GM19438 (cell line): ENCODE measurements around the gene ITGB8.

Experiments
- ATAC-seq: cut with Tn5 transposase; IDR thresholded peaks from one replicate; pipeline ENCODE4 v1.9.1; 2021; ENCODE audit warnings: low read depth; ENCODE audit not compliant: unreplicated experiment

The ITGB8 gene

DNA sequence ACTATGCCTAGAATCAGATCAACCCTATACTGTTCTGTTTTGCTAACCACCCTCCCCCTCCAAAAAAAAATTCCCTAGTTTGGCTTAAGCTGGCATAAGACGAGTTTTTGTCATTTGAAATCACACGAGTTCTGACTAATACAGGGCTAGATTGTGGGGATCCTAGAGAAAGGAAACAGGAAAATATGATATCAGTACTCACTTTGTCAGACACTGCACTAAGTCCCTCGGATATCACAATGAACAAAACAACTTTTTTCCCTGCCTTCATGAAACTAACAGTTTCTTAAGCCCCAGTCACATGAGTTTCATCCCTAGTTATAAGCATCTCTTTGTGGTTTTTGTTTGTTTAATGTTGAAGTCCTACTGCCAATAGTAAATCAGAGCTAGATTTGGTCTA is 118.5 kb downstream of the ITGB8 start:
- ATAC-seq = no peak

DNA sequence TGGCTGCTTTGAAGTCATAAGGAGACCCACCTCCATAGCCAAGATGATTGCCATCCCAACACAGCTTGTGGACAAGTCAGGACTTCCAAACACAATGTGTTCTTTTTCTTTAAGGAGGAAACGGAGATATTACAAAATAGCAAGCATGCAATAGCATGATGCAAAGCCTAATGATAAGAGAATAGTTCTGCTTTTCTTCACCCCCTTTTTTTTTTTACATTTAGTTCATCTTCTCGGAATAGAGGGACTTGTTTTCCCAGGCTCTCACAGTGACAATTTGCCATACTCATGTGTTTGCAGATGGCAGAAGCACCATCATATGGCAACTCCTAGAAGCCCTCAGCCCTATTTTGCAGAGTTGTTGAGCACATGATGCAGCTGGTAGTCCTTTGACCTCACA is 119.8 kb downstream of the ITGB8 start:
- no peak for ATAC-seq

GRCh38 chr7:20454202-20454601 is 123.5 kb downstream of the ITGB8 start:
- no peak for ATAC-seq

- ATAC-seq = no peak
These were observed 126.0 kb downstream of the ITGB8 start for GRCh38 chr7:20456701-20457100.

GRCh38 chr7:20458521-20458920 is 127.8 kb downstream of the ITGB8 start:
- ATAC-seq = no peak

DNA sequence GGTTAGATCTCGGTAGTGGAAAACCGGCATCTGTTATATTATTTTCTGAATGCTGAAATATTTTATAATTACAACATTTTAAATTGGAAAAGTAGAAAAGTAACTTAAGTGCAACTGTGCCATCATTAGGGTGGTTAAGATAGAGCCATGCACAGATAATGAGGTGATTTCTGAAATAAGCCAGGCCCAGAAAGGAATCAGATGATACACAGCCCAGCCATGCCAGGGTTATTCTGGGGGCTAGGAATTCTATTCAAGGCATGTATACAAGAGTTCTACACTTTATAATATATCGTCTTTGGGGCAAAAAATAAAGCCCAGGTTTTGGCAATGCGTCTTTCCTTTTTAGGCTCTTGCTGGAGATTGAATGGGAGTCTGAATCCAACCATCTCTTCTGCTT is 128.7 kb downstream of the ITGB8 start:
- no peak for ATAC-seq

- ATAC-seq = no peak
These were observed 134.2 kb downstream of the ITGB8 start for GRCh38 chr7:20464891-20465290.
